Measurements from ENCODE around the gene TTLL6. TPM values are rescaled to one million over a fixed set of nuclear protein-coding genes. Genes with fewer than 3 reads are reported as not detected.

Gene TTLL6
- total RNA-seq, 2 donors from 2014 or later, result not detected

- no peak for ATAC-seq (replicated peaks)
- Mint-ChIP-seq H3K4me3 (no peak overlapping the region), H3K9me3 (no peaks in the 10 kb centered on the region), H3K27ac (no peak overlapping the region), H3K4me1 (peaks cover 7% of the 10 kb centered on the region), H3K27me3 (peaks cover 82% of the 10 kb centered on the region), H3K36me3 (ENCODE audit: low read depth) (no peaks in the 10 kb centered on the region)
Measured at GRCh38 chr17:48729335-48730239, 87.4 kb downstream of the TTLL6 start.

DNA sequence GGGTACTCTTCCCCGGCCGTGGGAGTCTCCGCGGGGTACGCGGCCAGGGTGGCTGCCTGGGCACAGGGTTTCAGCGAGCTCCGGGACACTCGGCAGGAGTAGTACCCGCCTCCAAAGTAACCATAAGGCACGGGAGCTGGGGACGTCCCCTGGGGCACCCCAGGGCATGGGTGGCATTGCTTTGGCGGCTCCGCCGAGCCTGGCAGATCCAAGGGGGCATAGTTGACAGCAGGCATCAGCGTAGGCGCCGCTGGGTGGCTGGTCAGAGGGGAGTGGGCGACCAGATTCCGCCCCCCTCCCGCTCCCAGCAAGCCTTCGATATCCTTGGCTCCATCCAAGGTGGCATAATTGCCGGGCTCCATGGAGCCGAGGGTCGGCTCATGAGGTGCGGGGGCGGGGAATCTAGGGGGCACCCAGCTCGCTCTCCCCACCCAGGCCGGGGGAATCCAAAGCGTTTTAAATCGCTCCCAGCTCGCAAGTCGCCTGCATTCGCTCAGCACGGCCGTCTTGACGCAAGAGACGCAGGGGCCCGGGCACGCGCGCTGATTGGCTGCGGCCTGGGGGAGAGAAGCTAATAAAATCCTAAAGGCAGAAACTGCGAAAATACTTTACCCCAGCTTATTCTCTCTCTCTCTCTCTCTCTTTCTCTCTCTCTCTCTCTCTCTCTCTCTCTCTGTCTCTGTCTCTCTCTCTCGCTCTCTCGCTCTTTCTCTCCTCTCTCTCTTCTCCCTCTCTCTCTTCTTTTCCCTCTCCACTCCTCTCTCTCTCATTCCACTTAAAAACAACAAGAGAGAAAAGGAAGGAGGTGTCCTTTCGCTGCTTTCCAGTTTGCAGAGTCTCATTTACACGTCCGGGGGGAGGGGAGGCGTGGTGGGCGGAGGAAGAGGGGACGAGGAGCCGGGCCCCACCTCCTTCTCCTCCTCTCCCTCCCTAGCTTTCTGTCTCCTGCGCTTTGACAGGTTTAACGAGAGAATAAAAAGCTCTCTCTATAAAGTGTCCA, 88.5 kb downstream of the TTLL6 start, which contains the start of gene HOXB13:
TSS of gene HOXB13 (minus strand) at position 519 of the 1,000 bp plus-strand sequence. CDS start at position 362, 157 bp downstream.
- Mint-ChIP-seq H3K9me3 (no peaks in the 10 kb centered on the region), H3K36me3 (ENCODE audit: low read depth) (no peaks in the 10 kb centered on the region), H3K27me3 (peaks cover 83% of the 10 kb centered on the region), H3K4me1 (peaks cover 11% of the 10 kb centered on the region), H3K27ac (no peak within 1 kb of the TSS), H3K4me3 (peak within 1 kb of the TSS; percentile 32)
- ATAC-seq (replicated peaks), result no peak

GRCh38 chr17:48727415-48728175, 89.4 kb downstream of the TTLL6 start:
- Mint-ChIP-seq H3K4me3 (peak overlapping the region; percentile 32), H3K4me1 (peaks cover 7% of the 10 kb centered on the region), H3K27me3 (peaks cover 77% of the 10 kb centered on the region), H3K27ac (no peak overlapping the region), H3K9me3 (no peaks in the 10 kb centered on the region), H3K36me3 (ENCODE audit: low read depth) (no peaks in the 10 kb centered on the region)
- ATAC-seq (replicated peaks), result no peak

- peaks cover 80% of the 10 kb centered on the region for H3K27me3 Mint-ChIP-seq
- H3K4me1 Mint-ChIP-seq, result peaks cover 7% of the 10 kb centered on the region
- no peak overlapping the region for H3K4me3 Mint-ChIP-seq
- ATAC-seq (replicated peaks), result no peak
- H3K36me3 Mint-ChIP-seq (ENCODE audit: low read depth), result no peaks in the 10 kb centered on the region
- H3K9me3 Mint-ChIP-seq, result no peaks in the 10 kb centered on the region
- no peak overlapping the region for H3K27ac Mint-ChIP-seq
Measured at GRCh38 chr17:48726916-48727286, 90.1 kb downstream of the TTLL6 start.

- Mint-ChIP-seq H3K27ac (no peak overlapping the region), H3K27me3 (peaks cover 75% of the 10 kb centered on the region), H3K36me3 (ENCODE audit: low read depth) (no peaks in the 10 kb centered on the region), H3K4me1 (peaks cover 7% of the 10 kb centered on the region), H3K4me3 (no peak overlapping the region), H3K9me3 (no peaks in the 10 kb centered on the region)
- no peak for ATAC-seq (replicated peaks)
Measured at GRCh38 chr17:48726114-48726915, 90.7 kb downstream of the TTLL6 start.

GRCh38 chr17:48725288-48726064, 91.6 kb downstream of the TTLL6 start:
- Mint-ChIP-seq H3K4me1 (peaks cover 7% of the 10 kb centered on the region), H3K4me3 (peak overlapping the region; percentile 50), H3K36me3 (ENCODE audit: low read depth) (peaks cover 4% of the 10 kb centered on the region), H3K27me3 (peaks cover 77% of the 10 kb centered on the region), H3K27ac (no peak overlapping the region), H3K9me3 (no peaks in the 10 kb centered on the region)
- no peak for ATAC-seq (replicated peaks)

- H3K4me1 Mint-ChIP-seq, result peaks cover 11% of the 10 kb centered on the region
- peak overlapping the region; percentile 50 for H3K4me3 Mint-ChIP-seq
- no peaks in the 10 kb centered on the region for H3K9me3 Mint-ChIP-seq
- H3K36me3 Mint-ChIP-seq (ENCODE audit: low read depth), result peaks cover 6% of the 10 kb centered on the region
- no peak overlapping the region for H3K27ac Mint-ChIP-seq
- no peak for ATAC-seq (replicated peaks)
- peaks cover 76% of the 10 kb centered on the region for H3K27me3 Mint-ChIP-seq
Measured at GRCh38 chr17:48725004-48725287, 92.1 kb downstream of the TTLL6 start.

DNA sequence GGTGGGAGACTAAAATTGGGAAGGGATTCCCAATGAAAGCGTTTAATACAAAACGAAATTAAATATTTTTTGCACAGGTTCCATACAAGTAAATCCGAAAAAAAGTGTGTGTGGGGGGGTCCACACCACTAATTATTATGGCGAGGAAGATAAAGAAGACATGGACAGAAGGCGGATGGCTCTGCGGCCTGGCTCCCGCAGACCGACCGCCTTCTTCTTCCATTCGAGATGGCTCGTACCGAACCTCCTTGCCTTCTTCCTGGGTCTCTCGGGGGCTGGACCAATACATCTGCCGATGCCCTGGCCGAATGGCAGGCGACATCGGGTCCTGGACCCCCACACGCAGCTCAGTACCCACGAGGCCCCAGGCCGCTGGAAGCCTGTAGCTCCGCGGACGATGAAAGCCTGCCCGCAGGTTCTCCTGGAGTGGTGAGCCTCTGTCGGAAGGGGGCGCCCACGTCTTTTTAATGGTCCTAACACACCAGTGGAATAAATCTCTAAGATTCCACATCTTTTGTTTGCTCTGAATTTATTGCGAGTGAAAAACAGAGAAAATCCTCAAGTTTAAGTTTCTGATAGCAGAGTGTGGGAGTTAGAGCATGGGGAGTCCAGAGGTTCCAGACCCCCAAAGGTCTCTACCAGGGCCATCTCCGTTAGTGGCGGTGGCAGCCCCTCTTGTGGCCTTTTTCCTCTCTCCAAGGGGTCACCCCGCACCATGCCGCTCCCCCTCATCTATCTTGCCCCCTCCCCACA, 92.6 kb downstream of the TTLL6 start:
- Mint-ChIP-seq H3K27ac (no peak overlapping the region), H3K4me3 (peak overlapping the region; percentile 50), H3K9me3 (no peaks in the 10 kb centered on the region), H3K27me3 (peaks cover 74% of the 10 kb centered on the region), H3K36me3 (ENCODE audit: low read depth) (peaks cover 6% of the 10 kb centered on the region), H3K4me1 (peaks cover 11% of the 10 kb centered on the region)
- peak; percentile 78 for ATAC-seq (replicated peaks)

DNA sequence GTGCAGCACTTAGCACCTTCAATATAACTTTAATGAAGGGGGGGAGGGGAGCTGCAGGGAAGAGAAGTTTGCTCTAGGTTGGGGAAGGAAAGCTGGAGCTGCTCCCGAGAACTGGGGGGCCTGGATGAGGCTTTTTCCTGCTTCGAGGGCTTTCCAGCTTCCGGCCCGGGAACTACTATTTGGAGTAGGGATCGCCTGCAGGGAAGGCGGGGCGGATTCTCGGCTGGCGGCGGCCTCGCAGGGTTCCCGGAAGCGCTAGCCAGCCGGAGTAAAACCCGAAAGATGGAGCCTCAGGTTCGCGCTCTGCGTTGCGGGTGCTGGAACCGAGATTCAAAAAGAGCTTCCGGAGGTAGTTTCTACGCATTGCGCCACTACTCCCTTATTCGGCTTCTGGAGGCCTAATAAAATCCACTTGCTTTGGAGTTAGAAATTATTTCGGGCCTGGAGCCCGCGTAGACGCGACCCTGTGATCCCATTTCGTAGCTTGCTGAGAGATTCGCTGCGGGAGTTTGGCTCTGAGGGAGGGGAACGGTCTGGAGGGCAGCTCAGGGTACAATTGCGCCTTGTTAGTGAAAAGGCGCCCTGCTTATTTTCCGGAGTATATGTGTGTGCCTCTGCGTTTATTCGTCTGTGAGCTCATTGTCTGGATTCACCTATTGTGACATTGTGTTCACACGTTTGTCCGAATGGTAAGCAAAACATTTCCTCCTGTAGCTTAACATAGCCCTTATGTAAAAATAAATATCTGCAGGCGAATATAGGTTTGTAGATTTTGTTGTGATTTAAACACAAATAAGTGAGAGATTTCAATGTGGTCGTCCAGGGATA, 93.4 kb downstream of the TTLL6 start:
- Mint-ChIP-seq H3K27me3 (peaks cover 72% of the 10 kb centered on the region), H3K4me1 (peaks cover 11% of the 10 kb centered on the region), H3K36me3 (ENCODE audit: low read depth) (peaks cover 6% of the 10 kb centered on the region), H3K9me3 (no peaks in the 10 kb centered on the region), H3K4me3 (peak overlapping the region; percentile 50), H3K27ac (no peak overlapping the region)
- no peak for ATAC-seq (replicated peaks)

DNA sequence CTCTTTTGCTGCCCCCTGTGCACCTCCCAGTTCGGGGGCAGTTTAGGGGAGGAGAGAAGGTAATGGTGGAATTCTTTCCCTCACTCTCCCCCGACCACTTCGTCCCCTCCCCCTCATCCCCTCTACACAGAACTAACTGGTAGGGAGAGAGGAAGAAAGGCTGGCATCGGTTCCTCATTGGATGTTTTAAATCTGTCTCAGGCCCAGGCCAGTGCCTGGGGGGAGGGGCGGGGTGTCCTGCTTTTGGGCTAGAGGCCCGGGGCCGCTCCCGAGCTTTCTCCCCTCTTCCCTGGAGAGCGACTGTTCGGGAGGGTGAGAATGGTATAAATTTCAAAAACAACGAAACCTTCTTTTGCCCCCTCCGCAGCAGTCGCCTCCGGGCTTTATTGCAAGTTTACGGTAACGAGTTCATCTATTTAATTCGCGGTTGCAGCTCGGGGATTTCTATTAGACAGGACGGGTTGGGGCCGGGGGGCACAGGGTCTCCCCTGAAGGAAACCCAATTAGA, 94.1 kb downstream of the TTLL6 start, which contains the start of gene PRAC2:
TSS of gene PRAC2 (plus strand) at position 271 of the 508 bp plus-strand sequence. CDS start 1,226 bp downstream, outside the sequence.
- H3K9me3 Mint-ChIP-seq, result no peaks in the 10 kb centered on the region
- H3K27ac Mint-ChIP-seq, result no peak within 1 kb of the TSS
- H3K27me3 Mint-ChIP-seq, result peaks cover 73% of the 10 kb centered on the region
- no peak for ATAC-seq (replicated peaks)
- peaks cover 11% of the 10 kb centered on the region for H3K4me1 Mint-ChIP-seq
- peaks cover 6% of the 10 kb centered on the region for H3K36me3 Mint-ChIP-seq (ENCODE audit: low read depth)
- peak within 1 kb of the TSS; percentile 50 for H3K4me3 Mint-ChIP-seq

DNA sequence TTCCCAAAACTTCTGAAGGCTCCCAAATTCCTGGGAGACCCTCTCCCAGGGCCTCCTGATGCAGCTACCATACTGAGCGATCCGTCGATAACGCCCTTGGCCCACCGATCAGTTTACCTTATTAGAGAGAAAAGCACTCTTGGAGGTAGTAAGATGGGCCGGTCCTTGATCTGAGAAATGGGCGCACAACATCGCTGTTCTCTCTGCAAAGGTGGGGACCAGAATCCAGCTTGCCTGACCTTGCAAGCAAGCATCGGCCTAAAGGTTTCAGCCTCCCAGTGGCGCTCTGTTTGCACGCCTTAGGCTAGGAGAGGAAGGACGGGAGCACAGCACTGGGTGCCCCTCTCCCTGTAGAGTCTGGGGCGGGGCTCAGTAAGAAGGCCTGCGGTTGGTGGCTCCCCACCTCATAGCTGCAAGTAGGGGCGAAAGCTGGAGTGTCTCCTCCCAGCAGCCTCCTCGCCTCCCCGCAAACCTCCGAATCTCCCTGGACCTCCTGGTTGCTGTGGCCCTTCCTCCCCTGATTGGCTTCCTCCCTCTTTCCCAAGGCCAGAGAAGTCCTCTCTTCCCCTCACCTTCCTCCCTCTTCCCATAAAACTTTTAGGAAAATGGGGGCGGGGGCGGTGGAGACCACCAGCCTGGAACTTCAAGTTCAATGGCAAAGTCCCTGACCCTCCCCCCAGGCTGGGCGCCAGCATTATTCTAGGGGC, 94.7 kb downstream of the TTLL6 start, which contains the start of gene PRAC1:
TSS of gene PRAC1 (minus strand) at position 318 of the 707 bp plus-strand sequence. CDS start at position 192, 126 bp downstream.
- Mint-ChIP-seq H3K9me3 (no peaks in the 10 kb centered on the region), H3K27me3 (peaks cover 74% of the 10 kb centered on the region), H3K4me1 (peaks cover 11% of the 10 kb centered on the region), H3K27ac (no peak within 1 kb of the TSS), H3K36me3 (ENCODE audit: low read depth) (peaks cover 6% of the 10 kb centered on the region), H3K4me3 (peak within 1 kb of the TSS; percentile 50)
- ATAC-seq (replicated peaks), result no peak
